Activated T-cell treated with anti-CD3 and anti-CD28 coated beads, Interleukin-2, amount 50 U/mL, for 48 hours (primary cell): ENCODE results near the gene GRM7.

Source experiments
- DNase-seq, 2 experiments: peaks; one replicate each; pipeline ENCODE4 v3.0.0-alpha.2; 2020

The GRM7 gene

GRCh38 chr3:7740458-7740857 is 879.5 kb downstream of the GRM7 start:
- DNase-seq = no peak

- DNase-seq = no peak
These were observed 883.9 kb downstream of the GRM7 start for GRCh38 chr3:7744850-7745249.

- DNase-seq = no peak
These were observed 884.8 kb downstream of the GRM7 start for GRCh38 chr3:7745711-7746110.

- no peak for DNase-seq
These were observed 889.2 kb downstream of the GRM7 start for GRCh38 chr3:7749931-7750695.

- no peak for DNase-seq
These were observed 891.1 kb downstream of the GRM7 start for GRCh38 chr3:7752005-7752404.

- no peak for DNase-seq
These were observed 893.9 kb downstream of the GRM7 start for GRCh38 chr3:7754653-7755441.

GRCh38 chr3:7759630-7760029 is 898.7 kb downstream of the GRM7 start:
- DNase-seq = no peak

GRCh38 chr3:7760718-7761117 is 899.8 kb downstream of the GRM7 start:
- no peak for DNase-seq

- no peak for DNase-seq
These were observed 903.2 kb downstream of the GRM7 start for GRCh38 chr3:7764115-7764514.

GRCh38 chr3:7766530-7766929 is 905.6 kb downstream of the GRM7 start:
- DNase-seq = no peak

GRCh38 chr3:7779331-7779730 is 918.4 kb downstream of the GRM7 start:
- DNase-seq = no peak

- DNase-seq = no peak
These were observed 920.5 kb downstream of the GRM7 start for GRCh38 chr3:7781395-7781794.

- no peak for DNase-seq
These were observed 927.2 kb downstream of the GRM7 start for GRCh38 chr3:7787871-7788828.

- no peak for DNase-seq
These were observed 928.0 kb downstream of the GRM7 start for GRCh38 chr3:7788881-7789280.

- DNase-seq = no peak
These were observed 928.4 kb downstream of the GRM7 start for GRCh38 chr3:7789324-7789723.

GRCh38 chr3:7790141-7790540 is 929.2 kb downstream of the GRM7 start:
- DNase-seq = no peak
